Endothelial cell (in vitro differentiated cells): ENCODE measurements around the gene CFI. TPM values are rescaled to one million over a fixed set of nuclear protein-coding genes. Genes with fewer than 3 reads are reported as not detected.

Experiments
- DNase-seq: peaks from one replicate; pipeline ENCODE4 v3.0.0; 2021; ENCODE audit warnings: low spot score
- H3K27ac Mint-ChIP-seq: one replicate; pipeline ENCODE4 v1.8.0; 2021; ENCODE audit warnings: mixed read lengths, inconsistent platforms; ENCODE audit not compliant: unreplicated experiment
- H3K27me3 Mint-ChIP-seq: one replicate; pipeline ENCODE4 v1.8.0; 2021; ENCODE audit warnings: mild to moderate bottlenecking, moderate library complexity, mixed read lengths, inconsistent platforms; ENCODE audit not compliant: unreplicated experiment
- H3K36me3 Mint-ChIP-seq: one replicate; pipeline ENCODE4 v1.8.0; 2021; ENCODE audit warnings: mild to moderate bottlenecking, low read depth, mixed read lengths, inconsistent platforms; ENCODE audit not compliant: unreplicated experiment
- H3K4me1 Mint-ChIP-seq: one replicate; pipeline ENCODE4 v1.8.0; 2021; ENCODE audit warnings: mild to moderate bottlenecking, mixed read lengths, inconsistent platforms; ENCODE audit not compliant: unreplicated experiment
- H3K4me3 Mint-ChIP-seq: one replicate; pipeline ENCODE4 v1.8.0; 2021; ENCODE audit warnings: mild to moderate bottlenecking, mixed read lengths, inconsistent platforms; ENCODE audit not compliant: unreplicated experiment
- H3K9me3 Mint-ChIP-seq: one replicate; pipeline ENCODE4 v1.8.0; 2021; ENCODE audit warnings: mixed read lengths, inconsistent platforms; ENCODE audit not compliant: unreplicated experiment
- total RNA-seq: library from RNA; stranded (reverse); fragmentation: NEBNext Ultra II Directional; extraction: Animal tissue kit (Norgen Biotek cat#: 25700); gene quantifications from one replicate; pipeline ENCODE4 v1.2.1, GENCODE V29; 2021; ENCODE audit not compliant: unreplicated experiment
- TF ChIP-seq, protein P1 (sequence below): fragments of 200-600 bp; sonication (generic); IDR thresholded peaks from one replicate; pipeline ENCODE4 v1.5.0; 2021; ENCODE audit warnings: antibody characterized with exemption; ENCODE audit not compliant: unreplicated experiment

The CFI gene
- total RNA-seq, 1 donor from 2014 or later: 2.6 TPM

DNA sequence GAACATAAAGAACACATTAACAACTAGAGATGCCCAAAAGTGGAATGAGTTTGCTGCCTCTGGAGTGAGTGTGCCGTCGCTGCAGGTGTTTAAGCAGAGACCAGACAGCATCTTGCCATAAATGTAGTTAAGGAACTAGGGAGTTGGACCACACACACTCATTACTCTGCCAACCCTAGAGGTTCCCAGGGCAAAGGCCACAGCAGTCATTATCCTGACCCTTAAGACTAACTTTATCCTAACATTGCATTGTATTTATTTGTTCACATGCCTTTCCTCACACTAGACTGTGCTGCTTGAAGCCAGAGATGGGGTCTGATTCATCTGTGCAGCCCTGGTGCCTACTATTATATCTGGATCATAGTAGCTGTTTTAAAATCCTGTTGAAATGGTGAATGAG, 55.1 kb downstream of the CFI start:
- Mint-ChIP-seq H3K4me1 (no peaks in the 10 kb centered on the region), H3K27ac (no peak overlapping the region), H3K27me3 (no peaks in the 10 kb centered on the region), H3K9me3 (no peaks in the 10 kb centered on the region), H3K4me3 (no peak overlapping the region), H3K36me3 (no peaks in the 10 kb centered on the region)
- TF ChIP-seq, protein P1, sequence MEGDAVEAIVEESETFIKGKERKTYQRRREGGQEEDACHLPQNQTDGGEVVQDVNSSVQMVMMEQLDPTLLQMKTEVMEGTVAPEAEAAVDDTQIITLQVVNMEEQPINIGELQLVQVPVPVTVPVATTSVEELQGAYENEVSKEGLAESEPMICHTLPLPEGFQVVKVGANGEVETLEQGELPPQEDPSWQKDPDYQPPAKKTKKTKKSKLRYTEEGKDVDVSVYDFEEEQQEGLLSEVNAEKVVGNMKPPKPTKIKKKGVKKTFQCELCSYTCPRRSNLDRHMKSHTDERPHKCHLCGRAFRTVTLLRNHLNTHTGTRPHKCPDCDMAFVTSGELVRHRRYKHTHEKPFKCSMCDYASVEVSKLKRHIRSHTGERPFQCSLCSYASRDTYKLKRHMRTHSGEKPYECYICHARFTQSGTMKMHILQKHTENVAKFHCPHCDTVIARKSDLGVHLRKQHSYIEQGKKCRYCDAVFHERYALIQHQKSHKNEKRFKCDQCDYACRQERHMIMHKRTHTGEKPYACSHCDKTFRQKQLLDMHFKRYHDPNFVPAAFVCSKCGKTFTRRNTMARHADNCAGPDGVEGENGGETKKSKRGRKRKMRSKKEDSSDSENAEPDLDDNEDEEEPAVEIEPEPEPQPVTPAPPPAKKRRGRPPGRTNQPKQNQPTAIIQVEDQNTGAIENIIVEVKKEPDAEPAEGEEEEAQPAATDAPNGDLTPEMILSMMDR: no peak
- no peak for DNase-seq

DNA sequence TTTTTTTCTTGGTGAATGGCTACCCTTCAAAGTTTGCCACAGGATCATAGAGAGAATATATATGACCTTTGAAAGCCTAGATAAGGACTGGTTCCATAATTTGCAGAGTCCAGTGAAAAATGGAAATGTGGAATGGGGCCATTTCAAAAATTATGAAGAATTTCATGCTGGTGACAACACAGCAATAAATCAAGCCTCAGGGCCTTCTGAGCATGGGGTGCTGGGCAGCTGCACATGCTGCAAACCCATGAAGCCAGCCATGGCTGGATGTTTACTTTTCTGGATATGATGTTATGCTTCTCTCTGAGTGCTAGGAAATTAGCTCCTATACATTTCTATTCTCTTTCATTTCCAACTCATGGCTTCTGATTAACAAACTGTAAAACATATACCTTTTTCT, 56.0 kb downstream of the CFI start:
- Mint-ChIP-seq H3K9me3 (no peaks in the 10 kb centered on the region), H3K27ac (no peak overlapping the region)

DNA sequence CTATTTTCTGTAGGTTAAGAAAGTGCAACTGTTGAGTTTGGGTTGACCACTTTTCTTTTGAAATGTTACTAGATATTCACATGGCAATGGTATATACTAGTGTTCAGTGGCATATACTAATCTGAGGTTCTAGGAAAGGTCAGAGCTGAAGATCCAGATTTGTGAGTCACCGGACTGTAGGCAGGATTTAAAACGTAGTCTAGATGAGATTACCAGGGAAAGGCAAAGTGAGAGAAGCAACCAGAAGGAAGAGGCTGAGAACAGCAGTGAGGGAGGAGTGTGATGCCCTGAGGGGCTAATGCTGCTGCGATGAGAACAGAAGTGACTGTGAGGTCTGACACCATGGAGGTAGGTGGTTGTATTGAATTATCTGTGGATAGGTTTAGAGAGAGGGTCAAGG, 62.3 kb downstream of the CFI start:
- Mint-ChIP-seq H3K4me1 (no peaks in the 10 kb centered on the region), H3K36me3 (no peaks in the 10 kb centered on the region), H3K27ac (no peak overlapping the region), H3K27me3 (peaks cover 2% of the 10 kb centered on the region), H3K4me3 (no peak overlapping the region), H3K9me3 (no peaks in the 10 kb centered on the region)
- TF ChIP-seq, protein P1: no peak
- DNase-seq: no peak

More for the DNA sequence above, 56.0 kb downstream of the CFI start:
- H3K4me1 Mint-ChIP-seq: no peaks in the 10 kb centered on the region
- H3K36me3 Mint-ChIP-seq: no peaks in the 10 kb centered on the region
- TF ChIP-seq, protein P1: no peak
- H3K4me3 Mint-ChIP-seq: no peak overlapping the region
- no peaks in the 10 kb centered on the region for H3K27me3 Mint-ChIP-seq
- DNase-seq: no peak

DNA sequence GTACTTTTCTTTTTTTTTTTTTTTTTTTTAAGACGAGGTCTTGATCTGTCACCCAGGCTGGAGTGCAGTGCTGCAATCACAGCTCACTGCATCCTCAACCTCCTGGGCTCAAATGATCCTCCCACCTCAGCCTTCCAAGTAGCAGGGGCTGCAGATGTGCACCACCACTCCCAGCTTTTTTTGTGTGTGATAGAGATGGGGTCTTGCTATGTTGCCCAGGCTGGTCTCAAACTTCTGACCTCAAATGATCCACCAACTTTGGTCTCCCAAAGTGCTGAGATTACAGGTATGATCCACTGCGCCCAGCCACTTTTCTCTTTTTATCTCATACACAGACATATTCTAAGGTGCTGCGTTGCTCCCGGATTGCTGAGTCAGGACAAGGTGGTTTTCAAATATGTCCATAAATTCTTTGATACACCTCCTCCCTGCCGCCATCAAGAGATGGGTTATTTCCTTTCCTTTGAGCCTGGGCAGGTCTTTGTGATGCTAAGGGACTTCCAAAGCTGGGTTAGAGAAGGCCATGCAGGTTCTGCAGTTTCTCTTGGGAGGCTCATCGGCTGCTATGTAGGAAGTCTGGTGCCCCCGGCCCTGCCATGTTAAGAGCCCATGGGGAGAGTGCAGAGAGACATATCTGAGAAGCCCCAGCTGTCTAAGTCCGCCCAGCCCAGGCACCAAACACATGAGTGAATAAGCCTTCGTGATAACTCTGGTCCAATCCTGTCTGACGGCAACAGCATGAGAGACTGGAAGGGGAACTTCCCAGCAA, 63.5 kb downstream of the CFI start:
- H3K4me3 Mint-ChIP-seq: no peak overlapping the region
- H3K9me3 Mint-ChIP-seq: no peaks in the 10 kb centered on the region
- H3K4me1 Mint-ChIP-seq: no peaks in the 10 kb centered on the region
- TF ChIP-seq, protein P1: no peak
- H3K27ac Mint-ChIP-seq: no peak overlapping the region
- DNase-seq: no peak
- H3K36me3 Mint-ChIP-seq: peaks cover 3% of the 10 kb centered on the region
- peaks cover 2% of the 10 kb centered on the region for H3K27me3 Mint-ChIP-seq

DNA sequence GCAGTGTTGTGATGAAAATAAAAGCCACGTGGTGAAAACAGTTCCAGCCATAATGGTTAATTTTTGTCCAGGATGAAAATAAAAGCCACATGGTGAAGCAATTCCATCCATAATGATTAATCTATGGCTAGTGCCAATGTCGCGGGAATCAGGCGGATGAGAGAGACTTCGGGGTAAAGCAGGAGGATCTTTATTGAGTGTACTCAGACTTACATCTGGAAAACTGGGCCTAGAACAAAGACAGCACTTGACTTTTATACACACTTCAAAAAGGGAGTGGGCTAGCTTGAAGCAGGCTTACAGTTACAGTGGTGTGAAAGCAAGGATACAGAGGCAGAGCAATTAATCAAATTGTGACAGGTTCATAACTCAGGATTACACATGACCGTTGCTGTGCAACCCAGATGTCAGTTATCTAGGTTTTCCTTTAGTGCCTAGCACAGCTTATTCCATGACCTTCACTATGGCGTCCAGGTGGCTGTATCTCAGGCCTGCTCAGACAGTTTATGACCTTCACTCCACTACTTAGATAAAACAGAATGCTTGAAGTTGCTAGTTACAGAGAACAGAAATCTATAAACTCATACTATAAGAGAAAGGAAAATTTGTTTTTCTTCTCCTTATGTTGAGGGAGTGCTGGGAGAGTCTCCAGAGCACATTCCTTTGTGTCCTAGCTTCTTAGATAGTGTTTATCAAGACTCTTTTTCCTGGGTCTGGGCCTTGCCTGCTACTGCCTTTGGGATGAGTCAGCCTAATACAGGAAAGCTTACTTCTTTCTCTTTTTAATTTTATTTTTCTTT, 66.0 kb downstream of the CFI start:
- Mint-ChIP-seq H3K4me3 (no peak overlapping the region), H3K4me1 (peaks cover under 1% of the 10 kb centered on the region), H3K9me3 (no peaks in the 10 kb centered on the region), H3K27ac (no peak overlapping the region), H3K36me3 (peaks cover 3% of the 10 kb centered on the region), H3K27me3 (peaks cover 2% of the 10 kb centered on the region)
- TF ChIP-seq, protein P1: no peak
- no peak for DNase-seq
